NCI-H187 treated with DMSO at 0.1 percent for 48 hours (cell line): Measurements from ENCODE around the gene CACNA1F.
"Not testable (repeated sequence)": the region's sequence is repeated elsewhere in the genome, so short reads cannot be mapped to it uniquely, and the experiment has no call there.

Experiments
- DNase-seq: peaks from one replicate; lab custom pipeline; 2025; lab: John Stamatoyannopoulos, UW

The CACNA1F gene

GRCh38 chrX:49175435-49176274, 57.5 kb downstream of the CACNA1F start:
- no peak for DNase-seq

- DNase-seq: no peak
Observed at GRCh38 chrX:49174723-49175122, 58.4 kb downstream of the CACNA1F start.

- DNase-seq: not testable (repeated sequence)
Observed at GRCh38 chrX:49173544-49173943, 59.6 kb downstream of the CACNA1F start.

GRCh38 chrX:49172280-49172780, 60.8 kb downstream of the CACNA1F start:
- no peak for DNase-seq

GRCh38 chrX:49171752-49172279, 61.3 kb downstream of the CACNA1F start, which contains the start of gene PLP2:
Gene PLP2, plus strand, starts transcription at chrX:49171898. Its CDS starts 103 bp downstream, at chrX:49172001.
- DNase-seq: no peak

- no peak for DNase-seq
Observed at GRCh38 chrX:49167740-49168108, 65.4 kb downstream of the CACNA1F start.

GRCh38 chrX:49166914-49167739, 66.0 kb downstream of the CACNA1F start:
- DNase-seq: no peak

- DNase-seq: peak; percentile 60
Observed at GRCh38 chrX:49165901-49166881, 66.9 kb downstream of the CACNA1F start.

- DNase-seq: no peak
Observed at GRCh38 chrX:49164589-49165360, 68.4 kb downstream of the CACNA1F start.

- peak; percentile 7 for DNase-seq
Observed at GRCh38 chrX:49163555-49164419, 69.4 kb downstream of the CACNA1F start.

- DNase-seq: no peak
Observed at GRCh38 chrX:49162620-49163019, 70.5 kb downstream of the CACNA1F start, which contains the start of gene MAGIX. Gene MAGIX, plus strand, starts transcription at chrX:49162758. Its CDS starts 132 bp downstream, at chrX:49162890.

- no peak for DNase-seq
Observed at GRCh38 chrX:49161632-49162031, 71.5 kb downstream of the CACNA1F start.

GRCh38 chrX:49160908-49161307, 72.2 kb downstream of the CACNA1F start:
- no peak for DNase-seq

- no peak for DNase-seq
Observed at GRCh38 chrX:49157194-49157593, 75.9 kb downstream of the CACNA1F start.

GRCh38 chrX:49155900-49156837, 77.0 kb downstream of the CACNA1F start:
- DNase-seq: no peak

GRCh38 chrX:49155243-49155899, 77.8 kb downstream of the CACNA1F start:
- no peak for DNase-seq
